Naive thymus-derived CD4-positive, alpha-beta T cell (primary cell): Measurements from ENCODE around the gene ITGA3. TPM values are rescaled to one million over a fixed set of nuclear protein-coding genes. Genes with fewer than 3 reads are reported as not detected.

Experiments used
- ATAC-seq: fragments of 150-1000 bp; cut with Tn5 transposase; 2 replicates; pipeline ENCODE4 v1.10.0; 2021; ENCODE audit warnings: mild to moderate bottlenecking, moderate library complexity
- CTCF ChIA-PET: fragments of 350-600 bp; sonication (Branson Sonifier 250); formaldehyde crosslinking; loops from one replicate; lab custom pipeline; 2021; ENCODE audit warnings: antibody characterized with exemption; lab: Charles Lee
- POLR2A ChIA-PET: fragments of 350-600 bp; sonication (Branson Sonifier 250); formaldehyde crosslinking; loops from one replicate; lab custom pipeline; 2021; ENCODE audit warnings: antibody characterized with exemption, inconsistent platforms; lab: Charles Lee
- DNase-seq, 9 donors: peaks; one replicate each; pipeline versions ENCODE4 v3.0.0 to v3.0.0-alpha.2; 2020 to 2022; ENCODE audit warnings: mixed read lengths in 1 of 9
- H3K27ac ChIP-seq: one replicate; pipeline ENCODE4 v1.7.0; 2013; ENCODE audit warnings: mild to moderate bottlenecking, low read depth, low read length, moderate library complexity
- H3K27me3 ChIP-seq, 2 donors: one replicate each; pipeline ENCODE4 v1.7.0; 2013; ENCODE audit warnings: low read length in 2 of 2, mild to moderate bottlenecking in 2 of 2, moderate library complexity in 2 of 2; ENCODE audit not compliant: control insufficient read depth in 2 of 2, insufficient read depth in 2 of 2
- H3K36me3 ChIP-seq, 3 experiments: 1 replicate in 2 of 3; 2 replicates in 1 of 3; pipeline ENCODE4 v1.7.0; 2013; ENCODE audit warnings: low read length in 3 of 3, mild to moderate bottlenecking in 3 of 3, moderate library complexity in 1 of 3; ENCODE audit not compliant: insufficient read depth in 3 of 3, control insufficient read depth in 2 of 3
- H3K4me1 ChIP-seq, 2 donors: one replicate each; pipeline ENCODE4 v1.7.0; 2013; ENCODE audit warnings: low read length in 2 of 2, mild to moderate bottlenecking in 2 of 2, moderate library complexity in 1 of 2; ENCODE audit not compliant: control insufficient read depth in 2 of 2, insufficient read depth in 2 of 2
- H3K4me3 ChIP-seq: 2 replicates; pipeline ENCODE4 v1.7.0; 2013; ENCODE audit warnings: mild to moderate bottlenecking, low read length
- H3K9me3 ChIP-seq, 3 experiments: 1 replicate in 2 of 3; 2 replicates in 1 of 3; pipeline ENCODE4 v1.7.0; 2013; ENCODE audit warnings: low read length in 3 of 3; ENCODE audit not compliant: control insufficient read depth in 2 of 3
- H3K27ac Mint-ChIP-seq, 9 donors: one replicate each; pipeline ENCODE4 v1.8.0; 2020 to 2022; ENCODE audit warnings: mixed read lengths in 9 of 9, mild to moderate bottlenecking in 8 of 9, moderate library complexity in 5 of 9, inconsistent platforms in 2 of 9
- H3K27me3 Mint-ChIP-seq, 5 donors: one replicate each; pipeline ENCODE4 v1.8.0; 2021 to 2022; ENCODE audit warnings: mixed read lengths in 5 of 5, mild to moderate bottlenecking in 1 of 5
- H3K36me3 Mint-ChIP-seq, 5 donors: one replicate each; pipeline ENCODE4 v1.8.0; 2020 to 2022; ENCODE audit warnings: mixed read lengths in 5 of 5, mild to moderate bottlenecking in 3 of 5, inconsistent platforms in 1 of 5
- H3K4me1 Mint-ChIP-seq, 7 donors: one replicate each; pipeline ENCODE4 v1.8.0; 2020 to 2022; ENCODE audit warnings: mixed read lengths in 7 of 7, mild to moderate bottlenecking in 3 of 7, inconsistent platforms in 1 of 7
- H3K4me3 Mint-ChIP-seq, 10 donors: one replicate each; pipeline ENCODE4 v1.8.0; 2020 to 2022; ENCODE audit warnings: mild to moderate bottlenecking in 10 of 10, mixed read lengths in 10 of 10, moderate library complexity in 6 of 10, inconsistent platforms in 2 of 10
- H3K9me3 Mint-ChIP-seq, 11 donors: one replicate each; pipeline ENCODE4 v1.8.0; 2020 to 2022; ENCODE audit warnings: mixed read lengths in 11 of 11, mild to moderate bottlenecking in 4 of 11, inconsistent platforms in 1 of 11, moderate library complexity in 1 of 11
- intact Hi-C, 2 donors: fragments of 100-400 bp; cut with micrococcal nuclease; formaldehyde crosslinking; loops; one replicate each; pipeline ENCODE4 v1.15.1; 2023
- polyA plus RNA-seq, 2 donors: library from polyadenylated mRNA; unstranded; fragments of 300-500 nt; fragmentation: Illumina TruSeq; gene quantifications; one replicate each; pipeline ENCODE4 v1.2.3, GENCODE V29; 2021
- total RNA-seq, 6 experiments: library from RNA in 5 of 6; stranded (reverse) in 5 of 6; gene quantifications; 1 replicate in 5 of 6; 2 replicates in 1 of 6; pipeline ENCODE4 v1.2.3 and lab custom pipeline; 2021 to 2026

Gene ITGA3
- total and polyA plus RNA-seq, 7 experiments from 2014 or later: 1.4 to 14.6 (median 5.4) TPM

- DNase-seq (no peak), ATAC-seq (peak; percentile 14)
- intact Hi-C loops: no loop called here
- Histone ChIP-seq H3K9me3 (no peaks in the 10 kb centered on the region), H3K4me3 (no peak overlapping the region), H3K36me3 (no peaks in the 10 kb centered on the region), H3K27ac (no peak overlapping the region), H3K4me1 (no peaks in the 10 kb centered on the region), H3K27me3 (no peaks in the 10 kb centered on the region)
- Mint-ChIP-seq H3K27ac (no peak overlapping the region), H3K9me3 (peaks cover 0 to 1% (median 0%) of the 10 kb centered on the region in 11 donors), H3K27me3 (peaks cover 0 to 2% (median 0%) of the 10 kb centered on the region in 5 donors), H3K36me3 (peaks cover 4 to 7% (median 5%) of the 10 kb centered on the region in 5 donors), H3K4me3 (no peak overlapping the region), H3K4me1 (peaks cover 7 to 10% (median 8%) of the 10 kb centered on the region in 7 donors)
- ChIA-PET CTCF (no interaction called here), POLR2A (no interaction called here)
Observed at GRCh38 chr17:50062293-50063243, 6.7 kb downstream of the ITGA3 start.

GRCh38 chr17:50063561-50064252, 7.8 kb downstream of the ITGA3 start:
- Histone ChIP-seq H3K4me3 (no peak overlapping the region), H3K27ac (no peak overlapping the region), H3K9me3 (no peaks in the 10 kb centered on the region), H3K27me3 (no peaks in the 10 kb centered on the region), H3K36me3 (no peaks in the 10 kb centered on the region), H3K4me1 (no peaks in the 10 kb centered on the region)
- H3K27me3 Mint-ChIP-seq: no peaks in the 10 kb centered on the region
- CTCF ChIA-PET: no interaction called here
- no peaks in the 10 kb centered on the region for H3K9me3 Mint-ChIP-seq
- H3K4me3 Mint-ChIP-seq: no peak overlapping the region
- intact Hi-C loops: no loop called here
- H3K4me1 Mint-ChIP-seq: peaks cover 0 to 5% (median 0%) of the 10 kb centered on the region in 7 donors
- H3K36me3 Mint-ChIP-seq: peaks cover 4 to 8% (median 7%) of the 10 kb centered on the region in 5 donors
- POLR2A ChIA-PET: no interaction called here
- DNase-seq (no peak), ATAC-seq (no peak)
- H3K27ac Mint-ChIP-seq: peak overlapping the region in 1 of 9 donors; percentile 46

- Histone ChIP-seq H3K36me3 (no peaks in the 10 kb centered on the region), H3K4me3 (no peak overlapping the region), H3K9me3 (no peaks in the 10 kb centered on the region), H3K27ac (no peak overlapping the region), H3K4me1 (no peaks in the 10 kb centered on the region), H3K27me3 (no peaks in the 10 kb centered on the region)
- Mint-ChIP-seq H3K4me1 (peaks cover 0 to 5% (median 0%) of the 10 kb centered on the region in 7 donors), H3K4me3 (no peak overlapping the region), H3K9me3 (no peaks in the 10 kb centered on the region), H3K27me3 (no peaks in the 10 kb centered on the region), H3K27ac (peak overlapping the region in 1 of 9 donors; percentile 76), H3K36me3 (peaks cover 4 to 8% (median 7%) of the 10 kb centered on the region in 5 donors)
- ChIA-PET CTCF (no interaction called here), POLR2A (no interaction called here)
- ATAC-seq (peak; percentile 31), DNase-seq (no peak)
- intact Hi-C loops: no loop called here
Observed at GRCh38 chr17:50064253-50065001, 8.5 kb downstream of the ITGA3 start.

GRCh38 chr17:50065056-50065455, 9.1 kb downstream of the ITGA3 start:
- H3K27me3 ChIP-seq: no peaks in the 10 kb centered on the region
- Mint-ChIP-seq H3K36me3 (peaks cover 5 to 12% (median 8%) of the 10 kb centered on the region in 5 donors), H3K27me3 (no peaks in the 10 kb centered on the region), H3K4me3 (no peak overlapping the region), H3K4me1 (peaks cover 0 to 4% (median 0%) of the 10 kb centered on the region in 7 donors), H3K27ac (peak overlapping the region in 1 of 9 donors; percentile 76), H3K9me3 (no peaks in the 10 kb centered on the region)
- H3K4me3 ChIP-seq: no peak overlapping the region
- intact Hi-C loops: no loop called here
- ChIA-PET POLR2A (no interaction called here), CTCF (interaction anchor here (0.7 kb wide), 1 partner anchor 361 kb away, joined by 3 read pairs; no protein-coding TSS in a partner anchor)
- no peaks in the 10 kb centered on the region for H3K9me3 ChIP-seq
- H3K36me3 ChIP-seq: no peaks in the 10 kb centered on the region
- DNase-seq (no peak), ATAC-seq (no peak)
- H3K27ac ChIP-seq: no peak overlapping the region
- H3K4me1 ChIP-seq: no peaks in the 10 kb centered on the region

- Histone ChIP-seq H3K36me3 (peaks cover 0 to 7% (median 0%) of the 10 kb centered on the region in 3 experiments), H3K4me1 (no peaks in the 10 kb centered on the region), H3K4me3 (no peak overlapping the region), H3K27ac (no peak overlapping the region), H3K27me3 (no peaks in the 10 kb centered on the region), H3K9me3 (no peaks in the 10 kb centered on the region)
- H3K27me3 Mint-ChIP-seq: no peaks in the 10 kb centered on the region
- peaks cover 0 to 4% (median 0%) of the 10 kb centered on the region in 11 donors for H3K9me3 Mint-ChIP-seq
- ATAC-seq (no peak), DNase-seq (no peak)
- no peak overlapping the region for H3K4me3 Mint-ChIP-seq
- peaks cover 10 to 25% (median 18%) of the 10 kb centered on the region in 5 donors for H3K36me3 Mint-ChIP-seq
- no peak overlapping the region for H3K27ac Mint-ChIP-seq
- ChIA-PET POLR2A (interaction anchor here (1.3 kb wide), 1 partner anchor 20 kb away, joined by 3 read pairs; no protein-coding TSS in a partner anchor), CTCF (interaction anchor here (0.6 to 1.0 kb wide), 2 partner anchors 19 to 20 kb away, joined by 3 to 4 read pairs; no protein-coding TSS in a partner anchor)
- peaks cover 0 to 4% (median 0%) of the 10 kb centered on the region in 7 donors for H3K4me1 Mint-ChIP-seq
- intact Hi-C loops: no loop called here
Observed at GRCh38 chr17:50066995-50067394, 11.1 kb downstream of the ITGA3 start.

- H3K9me3 Mint-ChIP-seq: peaks cover 0 to 4% (median 0%) of the 10 kb centered on the region in 11 donors
- ChIA-PET CTCF (interaction anchor here (0.6 to 0.7 kb wide), 2 partner anchors 19 to 207 kb away, joined by 3 to 4 read pairs; no protein-coding TSS in a partner anchor), POLR2A (interaction anchor here (0.6 to 1.3 kb wide), 2 partner anchors 19 to 604 kb away, joined by 3 to 5 read pairs; no protein-coding TSS in a partner anchor)
- H3K9me3 ChIP-seq: no peaks in the 10 kb centered on the region
- H3K36me3 ChIP-seq: peaks cover 0 to 7% (median 0%) of the 10 kb centered on the region in 3 experiments
- DNase-seq: no peak
- H3K4me1 Mint-ChIP-seq: peaks cover 0 to 5% (median 0%) of the 10 kb centered on the region in 7 donors
- H3K36me3 Mint-ChIP-seq: peaks cover 10 to 30% (median 20%) of the 10 kb centered on the region in 5 donors
- H3K27me3 Mint-ChIP-seq: no peaks in the 10 kb centered on the region
- ATAC-seq: no peak
- no peaks in the 10 kb centered on the region for H3K27me3 ChIP-seq
- H3K4me3 ChIP-seq: no peak overlapping the region
- H3K27ac Mint-ChIP-seq: no peak overlapping the region
- no peak overlapping the region for H3K27ac ChIP-seq
- no peaks in the 10 kb centered on the region for H3K4me1 ChIP-seq
- intact Hi-C loops: no loop called here
- no peak overlapping the region for H3K4me3 Mint-ChIP-seq
Observed at GRCh38 chr17:50067996-50068395, 12.1 kb downstream of the ITGA3 start.
